ENCODE data around the gene SKIC3. TPM values are rescaled to one million over a fixed set of nuclear protein-coding genes. Genes with fewer than 3 reads are reported as not detected.

SKIC3 gene
- total RNA-seq, 1 donor from 2014 or later: 83.4 TPM

DNA sequence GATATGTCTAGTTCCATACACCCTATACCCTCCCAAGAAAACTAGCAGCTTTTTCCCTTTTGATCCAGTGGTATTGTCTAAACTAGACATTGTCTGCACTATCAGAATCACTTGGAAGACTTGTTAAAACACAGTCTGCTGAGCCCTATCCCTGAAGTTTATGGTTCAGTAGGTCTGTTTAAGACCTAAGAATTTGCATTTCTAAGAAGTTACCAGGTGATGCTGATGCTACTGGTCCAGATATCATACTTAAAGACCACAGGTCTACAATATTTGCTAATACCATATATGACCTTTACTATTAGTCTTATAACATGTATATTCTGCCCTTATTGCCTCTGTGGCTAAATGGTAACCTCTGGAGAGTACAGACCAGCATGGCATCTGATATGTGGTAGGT lies 23.3 kb downstream of the SKIC3 start:
- TF ChIP-seq, protein P1, sequence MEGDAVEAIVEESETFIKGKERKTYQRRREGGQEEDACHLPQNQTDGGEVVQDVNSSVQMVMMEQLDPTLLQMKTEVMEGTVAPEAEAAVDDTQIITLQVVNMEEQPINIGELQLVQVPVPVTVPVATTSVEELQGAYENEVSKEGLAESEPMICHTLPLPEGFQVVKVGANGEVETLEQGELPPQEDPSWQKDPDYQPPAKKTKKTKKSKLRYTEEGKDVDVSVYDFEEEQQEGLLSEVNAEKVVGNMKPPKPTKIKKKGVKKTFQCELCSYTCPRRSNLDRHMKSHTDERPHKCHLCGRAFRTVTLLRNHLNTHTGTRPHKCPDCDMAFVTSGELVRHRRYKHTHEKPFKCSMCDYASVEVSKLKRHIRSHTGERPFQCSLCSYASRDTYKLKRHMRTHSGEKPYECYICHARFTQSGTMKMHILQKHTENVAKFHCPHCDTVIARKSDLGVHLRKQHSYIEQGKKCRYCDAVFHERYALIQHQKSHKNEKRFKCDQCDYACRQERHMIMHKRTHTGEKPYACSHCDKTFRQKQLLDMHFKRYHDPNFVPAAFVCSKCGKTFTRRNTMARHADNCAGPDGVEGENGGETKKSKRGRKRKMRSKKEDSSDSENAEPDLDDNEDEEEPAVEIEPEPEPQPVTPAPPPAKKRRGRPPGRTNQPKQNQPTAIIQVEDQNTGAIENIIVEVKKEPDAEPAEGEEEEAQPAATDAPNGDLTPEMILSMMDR (conservative IDR thresholded peaks at IDR 0.05): no peak
- H3K9me3 Mint-ChIP-seq: no peaks in the 10 kb centered on the region

DNA sequence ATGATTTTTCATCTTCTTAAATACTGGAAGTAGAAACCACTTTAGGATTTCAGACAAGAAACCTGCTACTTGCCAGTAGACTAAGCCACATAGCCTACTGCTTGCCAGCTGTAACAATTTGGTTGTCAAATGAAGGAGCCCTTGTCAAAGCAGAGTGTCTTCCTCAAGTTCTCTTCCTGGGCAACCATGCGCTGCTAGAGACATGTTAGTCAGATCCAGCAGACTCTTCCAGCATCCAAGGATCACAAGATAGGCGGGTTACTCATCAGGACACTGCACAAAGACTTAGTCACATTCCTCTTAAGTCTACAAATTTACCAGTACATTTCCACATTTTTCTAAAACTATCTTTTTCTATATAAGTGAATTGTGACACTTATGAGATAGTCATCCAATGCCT lies 24.4 kb downstream of the SKIC3 start:
- Mint-ChIP-seq H3K4me3 (no peak overlapping the region), H3K27ac (no peak overlapping the region), H3K9me3 (no peaks in the 10 kb centered on the region), H3K4me1 (ENCODE audit: unreplicated experiment) (peaks cover 8% of the 10 kb centered on the region), H3K36me3 (peaks cover 57% of the 10 kb centered on the region), H3K27me3 (no peaks in the 10 kb centered on the region)
- TF ChIP-seq, protein P1 (conservative IDR thresholded peaks at IDR 0.05): no peak
- DNase-seq (ENCODE audit: extremely low spot score, unreplicated experiment): no peak

More for the DNA sequence above, 23.3 kb downstream of the SKIC3 start:
- Mint-ChIP-seq H3K27me3 (no peaks in the 10 kb centered on the region), H3K4me1 (ENCODE audit: unreplicated experiment) (peaks cover 8% of the 10 kb centered on the region), H3K4me3 (no peak overlapping the region), H3K27ac (no peak overlapping the region), H3K36me3 (peaks cover 58% of the 10 kb centered on the region)
- no peak for DNase-seq (ENCODE audit: extremely low spot score, unreplicated experiment)

DNA sequence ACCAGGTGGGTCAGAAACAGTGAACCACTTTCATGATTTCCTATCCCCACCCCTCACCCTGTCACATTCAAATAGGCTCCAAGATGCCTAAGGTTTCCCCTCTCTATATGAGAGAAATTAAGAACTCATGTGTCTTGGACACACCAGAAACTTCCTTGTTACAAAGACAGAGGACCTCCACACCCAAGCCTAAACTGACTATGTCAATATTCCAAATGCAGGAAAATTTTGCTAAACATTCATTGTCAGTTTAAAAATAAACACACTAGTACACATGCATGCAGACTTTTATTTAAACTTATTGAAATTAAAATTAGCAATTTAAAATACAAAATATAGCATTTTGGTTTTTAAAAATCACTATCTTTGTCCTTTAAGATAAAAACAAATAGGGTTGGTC lies 26.2 kb downstream of the SKIC3 start:
- H3K27ac Mint-ChIP-seq: no peak overlapping the region
- H3K27me3 Mint-ChIP-seq: no peaks in the 10 kb centered on the region
- TF ChIP-seq, protein P1 (conservative IDR thresholded peaks at IDR 0.05): no peak
- no peak for DNase-seq (ENCODE audit: extremely low spot score, unreplicated experiment)
- peaks cover 47% of the 10 kb centered on the region for H3K36me3 Mint-ChIP-seq
- peaks cover 6% of the 10 kb centered on the region for H3K4me1 Mint-ChIP-seq (ENCODE audit: unreplicated experiment)
- no peaks in the 10 kb centered on the region for H3K9me3 Mint-ChIP-seq
- H3K4me3 Mint-ChIP-seq: no peak overlapping the region

DNA sequence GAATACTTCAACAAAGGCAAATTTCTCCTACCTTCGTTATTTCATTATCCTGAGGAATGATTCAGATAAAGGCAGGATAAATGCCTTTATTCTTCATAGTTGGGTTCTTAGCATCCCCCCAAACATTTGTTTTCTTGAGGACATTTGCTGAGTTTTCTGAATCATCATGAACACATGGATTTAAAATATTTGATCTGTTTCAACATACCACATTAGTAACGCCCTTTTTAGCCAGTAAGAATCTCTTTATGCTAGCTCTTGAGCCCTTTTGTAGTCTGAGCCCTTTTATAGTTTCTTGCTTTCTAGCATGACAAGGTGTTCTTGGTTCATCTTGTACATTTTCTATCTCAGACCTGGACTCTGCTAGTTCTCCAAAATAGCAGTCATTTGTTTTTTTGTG lies 27.9 kb downstream of the SKIC3 start:
- no peak overlapping the region for H3K4me3 Mint-ChIP-seq

DNA sequence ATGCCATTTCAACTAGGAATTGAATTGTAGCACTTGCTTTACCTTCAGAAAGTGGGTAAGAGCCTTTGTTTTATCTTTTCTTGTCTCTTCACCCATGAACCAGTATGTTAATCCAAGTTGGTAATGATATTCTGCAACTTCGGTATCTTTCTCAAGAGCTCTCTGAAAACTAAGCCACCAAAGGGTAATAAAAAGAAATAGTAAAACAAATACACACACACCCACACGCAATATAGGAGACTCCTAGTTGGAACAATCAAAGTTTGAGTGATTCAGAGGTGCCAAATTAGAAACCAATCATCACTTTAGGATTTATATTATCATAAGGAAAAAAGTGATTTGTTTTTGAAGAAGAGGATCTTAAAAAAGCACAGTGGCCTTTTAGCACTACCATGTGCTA lies 30.4 kb downstream of the SKIC3 start:
- Mint-ChIP-seq H3K27me3 (no peaks in the 10 kb centered on the region), H3K9me3 (no peaks in the 10 kb centered on the region), H3K36me3 (peaks cover 44% of the 10 kb centered on the region), H3K27ac (no peak overlapping the region), H3K4me1 (ENCODE audit: unreplicated experiment) (no peaks in the 10 kb centered on the region), H3K4me3 (no peak overlapping the region)
- TF ChIP-seq, protein P1 (conservative IDR thresholded peaks at IDR 0.05): no peak
- DNase-seq (ENCODE audit: extremely low spot score, unreplicated experiment): no peak

More for the DNA sequence above, 27.9 kb downstream of the SKIC3 start:
- peaks cover 38% of the 10 kb centered on the region for H3K36me3 Mint-ChIP-seq
- no peaks in the 10 kb centered on the region for H3K9me3 Mint-ChIP-seq
- no peaks in the 10 kb centered on the region for H3K4me1 Mint-ChIP-seq (ENCODE audit: unreplicated experiment)
- H3K27ac Mint-ChIP-seq: no peak overlapping the region
- no peaks in the 10 kb centered on the region for H3K27me3 Mint-ChIP-seq
- TF ChIP-seq, protein P1 (conservative IDR thresholded peaks at IDR 0.05): no peak
- no peak for DNase-seq (ENCODE audit: extremely low spot score, unreplicated experiment)

DNA sequence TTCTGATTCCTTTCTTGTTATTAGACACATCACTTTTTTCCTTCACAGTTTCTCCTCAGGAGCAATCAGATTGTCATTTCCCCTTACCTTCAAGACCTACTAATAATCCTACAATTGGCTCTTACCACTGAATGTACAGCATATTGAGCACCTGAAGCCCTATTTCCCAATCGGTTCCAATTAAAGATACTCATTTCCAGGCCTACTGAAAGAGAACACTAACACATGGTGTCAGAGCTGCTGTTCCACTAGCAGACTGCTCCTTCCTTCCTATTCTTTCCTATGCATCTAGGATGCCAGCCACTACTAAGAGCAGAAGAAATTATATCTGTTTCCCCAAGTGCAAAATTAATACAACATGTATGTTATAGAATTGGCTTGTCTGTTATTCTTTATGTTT lies 34.6 kb downstream of the SKIC3 start:
- DNase-seq (ENCODE audit: extremely low spot score, unreplicated experiment): no peak
- TF ChIP-seq, protein P1 (conservative IDR thresholded peaks at IDR 0.05): no peak
- Mint-ChIP-seq H3K36me3 (peaks cover 31% of the 10 kb centered on the region), H3K27me3 (no peaks in the 10 kb centered on the region), H3K27ac (no peak overlapping the region), H3K4me1 (ENCODE audit: unreplicated experiment) (no peaks in the 10 kb centered on the region), H3K4me3 (no peak overlapping the region), H3K9me3 (no peaks in the 10 kb centered on the region)

Measured in type B pancreatic cell (in vitro differentiated cells).